Activated T-helper 17 cell treated with anti-CD3 and anti-CD28 coated beads, Interleukin-2, amount 50 U/mL, for 72 hours (primary cell): ENCODE data around the gene BRICD5. TPM values are rescaled to one million over a fixed set of nuclear protein-coding genes. Genes with fewer than 3 reads are reported as not detected.
"Not testable (repeated sequence)": the region's sequence is repeated elsewhere in the genome, so short reads cannot be mapped to it uniquely, and the experiment has no call there.

ENCODE experiments used
- ATAC-seq: fragments of 150-1000 bp; cut with Tn5 transposase; replicated peaks from 2 replicates; pipeline ENCODE4 v1.10.0; 2021; ENCODE audit warnings: mild to moderate bottlenecking, moderate library complexity
- H3K27ac Mint-ChIP-seq: one replicate; pipeline ENCODE4 v1.8.0; 2022; ENCODE audit warnings: mixed read lengths
- H3K27me3 Mint-ChIP-seq: one replicate; pipeline ENCODE4 v1.8.0; 2022; ENCODE audit warnings: mixed read lengths
- H3K36me3 Mint-ChIP-seq: one replicate; pipeline ENCODE4 v1.8.0; 2022; ENCODE audit warnings: low read depth, mild to moderate bottlenecking, mixed read lengths
- H3K4me1 Mint-ChIP-seq: one replicate; pipeline ENCODE4 v1.8.0; 2022; ENCODE audit warnings: mixed read lengths
- H3K4me3 Mint-ChIP-seq: one replicate; pipeline ENCODE4 v1.8.0; 2022; ENCODE audit warnings: mild to moderate bottlenecking, mixed read lengths
- H3K9me3 Mint-ChIP-seq: one replicate; pipeline ENCODE4 v1.8.0; 2022; ENCODE audit warnings: mixed read lengths
- total RNA-seq, 2 donors: library from RNA; stranded (reverse); gene quantifications; one replicate each; pipeline ENCODE4 v1.2.3, GENCODE V29; 2022

Gene BRICD5
- total RNA-seq, 2 donors from 2014 or later = 6.9 to 8.9 TPM

DNA sequence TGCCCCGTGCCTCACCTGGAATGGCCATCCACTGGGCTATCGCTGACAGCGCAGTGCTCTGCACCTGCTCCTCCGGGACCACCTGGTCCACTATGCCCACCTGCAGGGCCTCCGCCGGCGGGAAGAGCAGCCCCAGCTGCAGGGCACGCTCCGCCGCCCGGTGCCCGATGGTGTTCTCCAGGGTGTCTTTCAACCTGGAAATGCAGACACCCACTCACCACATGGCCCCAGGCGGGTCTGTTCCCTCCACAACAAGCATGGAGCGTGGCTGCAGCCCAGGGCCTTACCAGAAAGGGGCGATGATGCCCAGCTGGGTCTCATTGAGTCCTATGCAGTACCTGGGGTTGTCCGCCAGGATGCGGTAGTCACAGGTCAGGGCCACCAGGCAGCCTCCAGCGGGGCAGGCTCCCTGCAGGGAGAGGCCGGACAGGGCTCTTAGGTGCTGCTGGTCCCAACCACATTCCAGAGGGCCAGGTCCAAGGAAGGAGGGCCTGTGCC lies 32.4 kb upstream of the BRICD5 start:
- peaks cover 37% of the 10 kb centered on the region for H3K36me3 Mint-ChIP-seq
- H3K4me3 Mint-ChIP-seq = no peak overlapping the region
- no peak for ATAC-seq
- no peak overlapping the region for H3K27ac Mint-ChIP-seq
- no peaks in the 10 kb centered on the region for H3K9me3 Mint-ChIP-seq
- no peaks in the 10 kb centered on the region for H3K27me3 Mint-ChIP-seq
- H3K4me1 Mint-ChIP-seq = no peaks in the 10 kb centered on the region

- Mint-ChIP-seq H3K4me3 (no peak overlapping the region), H3K27me3 (no peaks in the 10 kb centered on the region)
- no peak for ATAC-seq
Observed at GRCh38 chr16:2242598-2242997, 31.9 kb upstream of the BRICD5 start.

GRCh38 chr16:2240331-2240730 lies 29.7 kb upstream of the BRICD5 start:
- not testable (repeated sequence) for H3K27me3 Mint-ChIP-seq, H3K9me3 Mint-ChIP-seq, H3K27ac Mint-ChIP-seq, ATAC-seq, H3K4me1 Mint-ChIP-seq, H3K4me3 Mint-ChIP-seq
- H3K36me3 Mint-ChIP-seq = peaks cover 23% of the 10 kb centered on the region

More at GRCh38 chr16:2242598-2242997, 31.9 kb upstream of the BRICD5 start:
- Mint-ChIP-seq H3K27ac (no peak overlapping the region), H3K4me1 (no peaks in the 10 kb centered on the region), H3K9me3 (no peaks in the 10 kb centered on the region), H3K36me3 (peaks cover 32% of the 10 kb centered on the region)

- Mint-ChIP-seq H3K36me3 (peaks cover 29% of the 10 kb centered on the region), H3K4me3 (no peak overlapping the region), H3K9me3 (no peaks in the 10 kb centered on the region), H3K27me3 (no peaks in the 10 kb centered on the region), H3K4me1 (no peaks in the 10 kb centered on the region), H3K27ac (no peak overlapping the region)
- no peak for ATAC-seq
Observed at GRCh38 chr16:2238838-2239675, 28.4 kb upstream of the BRICD5 start.

DNA sequence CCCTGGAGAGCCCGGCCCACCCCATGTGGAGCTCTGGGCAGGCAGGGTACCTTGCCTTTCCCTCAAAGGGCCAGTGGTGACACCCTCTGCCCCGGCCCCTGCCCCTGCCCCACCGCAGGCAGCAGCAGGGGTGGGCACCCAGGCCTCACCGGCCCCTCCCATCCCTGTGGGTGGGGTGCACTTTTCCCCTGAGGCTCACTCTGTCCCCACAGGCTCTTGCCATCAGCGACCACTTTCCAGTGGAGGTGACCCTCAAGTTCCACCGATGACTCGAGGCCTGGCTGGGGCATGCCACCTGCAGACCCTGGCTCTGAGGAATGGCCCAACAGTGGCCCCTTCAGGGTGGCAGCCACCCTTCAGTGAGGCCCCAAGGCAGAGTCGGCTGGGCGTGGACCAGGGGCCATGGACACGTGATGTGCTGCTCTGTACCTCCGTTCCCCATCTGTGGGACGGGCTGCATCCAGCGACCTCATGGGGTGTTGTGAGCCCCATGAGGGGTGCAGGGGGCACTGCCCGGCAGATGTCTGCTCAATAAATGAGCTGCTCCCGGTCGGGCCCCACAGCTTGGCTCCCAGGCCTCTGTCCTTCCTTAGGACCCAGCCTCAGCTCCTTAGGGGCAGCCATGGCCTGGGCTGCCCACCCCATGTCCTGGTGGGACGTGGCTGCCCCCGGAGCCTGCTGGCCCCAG lies 27.6 kb upstream of the BRICD5 start:
- no peaks in the 10 kb centered on the region for H3K4me1 Mint-ChIP-seq
- no peak for ATAC-seq
- H3K9me3 Mint-ChIP-seq = no peaks in the 10 kb centered on the region
- no peak overlapping the region for H3K27ac Mint-ChIP-seq
- no peaks in the 10 kb centered on the region for H3K27me3 Mint-ChIP-seq
- no peak overlapping the region for H3K4me3 Mint-ChIP-seq
- peaks cover 35% of the 10 kb centered on the region for H3K36me3 Mint-ChIP-seq

DNA sequence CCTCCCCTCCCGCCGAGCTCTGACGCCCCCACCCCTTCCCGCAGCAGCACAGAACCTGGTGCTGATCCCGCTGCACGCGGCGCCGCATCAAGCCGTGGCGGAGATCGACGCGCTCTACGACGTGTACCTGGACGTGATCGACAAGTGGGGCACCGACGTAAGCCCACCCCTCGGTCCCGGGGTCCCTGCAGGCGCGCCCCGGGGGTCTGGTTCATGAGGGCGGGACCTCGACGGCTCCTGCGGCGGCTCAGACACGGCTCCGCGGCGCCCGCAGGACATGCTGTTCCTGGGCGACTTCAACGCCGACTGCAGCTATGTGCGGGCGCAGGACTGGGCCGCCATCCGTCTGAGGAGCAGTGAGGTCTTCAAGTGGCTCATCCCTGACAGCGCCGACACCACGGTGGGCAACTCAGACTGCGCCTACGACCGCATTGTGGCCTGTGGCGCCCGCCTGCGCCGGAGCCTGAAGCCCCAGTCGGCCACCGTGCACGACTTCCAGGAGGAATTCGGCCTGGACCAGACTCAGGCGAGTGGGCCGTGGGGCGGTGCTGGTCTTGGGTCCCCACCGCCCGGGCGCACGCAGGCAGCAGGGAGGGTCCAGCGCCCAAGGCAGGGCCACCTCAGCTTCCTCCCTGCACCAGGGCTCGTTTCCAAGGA lies 27.0 kb upstream of the BRICD5 start:
- no peak overlapping the region for H3K4me3 Mint-ChIP-seq
- H3K27me3 Mint-ChIP-seq = no peaks in the 10 kb centered on the region
- no peak overlapping the region for H3K27ac Mint-ChIP-seq
- ATAC-seq = no peak
- H3K9me3 Mint-ChIP-seq = no peaks in the 10 kb centered on the region
- peaks cover 34% of the 10 kb centered on the region for H3K36me3 Mint-ChIP-seq
- no peaks in the 10 kb centered on the region for H3K4me1 Mint-ChIP-seq

GRCh38 chr16:2237102-2237482 lies 26.4 kb upstream of the BRICD5 start:
- no peaks in the 10 kb centered on the region for H3K27me3 Mint-ChIP-seq
- H3K4me1 Mint-ChIP-seq = no peaks in the 10 kb centered on the region
- no peak overlapping the region for H3K4me3 Mint-ChIP-seq
- peaks cover 29% of the 10 kb centered on the region for H3K36me3 Mint-ChIP-seq
- H3K9me3 Mint-ChIP-seq = no peaks in the 10 kb centered on the region
- no peak overlapping the region for H3K27ac Mint-ChIP-seq
- no peak for ATAC-seq

DNA sequence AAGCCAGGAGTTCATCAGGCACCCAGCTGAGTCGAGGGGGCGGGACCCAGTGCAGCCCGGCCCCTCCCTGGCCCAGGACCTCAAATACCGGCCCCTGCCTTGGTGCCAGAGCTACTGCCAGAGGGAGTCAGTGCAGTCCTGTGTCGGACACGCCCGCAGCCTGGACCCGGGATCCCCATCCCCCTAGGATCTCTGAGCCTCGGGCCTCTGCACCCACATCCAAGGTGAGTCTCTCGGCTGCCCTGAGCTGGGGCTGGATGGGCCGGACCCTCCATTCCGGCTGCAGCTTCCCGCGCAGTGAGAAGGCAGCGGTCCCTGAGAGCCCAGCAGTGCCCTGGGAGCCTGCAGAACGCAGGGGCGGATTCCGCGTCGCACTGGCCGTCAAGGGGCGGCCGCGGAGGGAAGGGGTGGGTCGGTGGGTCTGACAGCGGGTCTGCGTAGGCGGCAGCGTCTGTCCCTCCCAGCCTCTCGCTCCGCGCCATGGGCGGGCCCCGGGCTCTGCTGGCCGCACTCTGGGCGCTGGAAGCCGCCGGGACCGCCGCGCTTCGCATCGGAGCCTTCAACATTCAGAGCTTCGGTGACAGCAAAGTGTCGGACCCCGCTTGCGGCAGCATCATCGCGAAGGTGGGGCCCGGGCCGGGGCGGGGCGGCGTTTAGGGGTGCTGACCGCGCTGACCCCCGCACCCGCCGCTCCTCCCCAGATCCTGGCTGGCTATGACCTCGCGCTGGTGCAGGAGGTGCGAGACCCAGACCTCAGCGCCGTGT lies 25.9 kb upstream of the BRICD5 start, which contains the start of gene DNASE1L2:
Gene DNASE1L2, plus strand, starts transcription at position 108 of the 765 bp plus-strand sequence. Its CDS starts 373 bp downstream, at position 481.
- Mint-ChIP-seq H3K36me3 (peaks cover 29% of the 10 kb centered on the region), H3K4me1 (no peaks in the 10 kb centered on the region), H3K4me3 (no peak within 1 kb of the TSS), H3K27me3 (no peaks in the 10 kb centered on the region), H3K9me3 (no peaks in the 10 kb centered on the region), H3K27ac (no peak within 1 kb of the TSS)
- no peak for ATAC-seq

GRCh38 chr16:2235695-2236336 lies 25.2 kb upstream of the BRICD5 start:
- H3K9me3 Mint-ChIP-seq = no peaks in the 10 kb centered on the region
- no peaks in the 10 kb centered on the region for H3K27me3 Mint-ChIP-seq
- H3K4me3 Mint-ChIP-seq = no peak overlapping the region
- ATAC-seq = peak; percentile 3
- H3K27ac Mint-ChIP-seq = no peak overlapping the region
- peaks cover 29% of the 10 kb centered on the region for H3K36me3 Mint-ChIP-seq
- H3K4me1 Mint-ChIP-seq = no peaks in the 10 kb centered on the region

DNA sequence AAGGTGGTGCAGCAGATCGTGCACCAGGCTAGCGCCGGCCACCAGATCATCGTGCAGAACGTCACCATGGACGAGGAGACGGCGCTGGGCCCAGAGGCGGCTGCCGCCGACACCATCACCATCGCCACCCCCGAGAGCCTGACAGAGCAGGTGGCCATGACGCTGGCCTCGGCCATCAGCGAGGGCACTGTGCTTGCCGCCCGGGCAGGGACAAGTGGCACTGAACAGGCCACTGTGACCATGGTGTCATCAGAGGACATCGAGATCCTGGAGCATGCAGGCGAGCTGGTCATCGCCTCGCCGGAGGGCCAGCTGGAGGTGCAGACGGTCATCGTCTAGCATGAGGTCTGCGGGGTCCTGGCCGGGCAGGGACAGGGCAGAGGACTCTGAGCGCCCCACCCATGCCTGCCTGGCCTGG lies 24.6 kb upstream of the BRICD5 start:
- no peak for ATAC-seq
- Mint-ChIP-seq H3K27ac (no peak overlapping the region), H3K27me3 (no peaks in the 10 kb centered on the region), H3K9me3 (no peaks in the 10 kb centered on the region), H3K4me3 (no peak overlapping the region), H3K36me3 (peaks cover 31% of the 10 kb centered on the region), H3K4me1 (no peaks in the 10 kb centered on the region)

DNA sequence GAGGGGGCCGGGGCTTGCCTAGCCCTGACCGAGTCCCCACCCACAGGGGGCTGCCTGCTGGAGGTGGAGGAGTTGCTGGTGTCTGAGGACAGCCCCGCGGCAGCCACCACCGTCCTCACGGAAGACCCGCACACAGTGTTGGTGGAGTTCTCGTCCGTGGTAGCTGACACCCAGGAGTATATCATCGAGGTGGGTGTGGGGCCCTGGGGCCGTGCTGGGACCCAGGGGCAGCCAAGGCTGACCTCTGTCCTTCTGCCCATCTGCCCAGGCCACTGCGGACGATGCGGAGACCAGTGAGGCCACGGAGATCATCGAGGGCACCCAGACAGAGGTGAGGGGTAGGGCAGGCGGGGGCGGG lies 24.1 kb upstream of the BRICD5 start:
- Mint-ChIP-seq H3K4me3 (no peak overlapping the region), H3K27me3 (no peaks in the 10 kb centered on the region), H3K9me3 (no peaks in the 10 kb centered on the region), H3K36me3 (peaks cover 35% of the 10 kb centered on the region), H3K4me1 (no peaks in the 10 kb centered on the region), H3K27ac (no peak overlapping the region)
- no peak for ATAC-seq

- no peak for ATAC-seq
- Mint-ChIP-seq H3K4me3 (no peak overlapping the region), H3K27me3 (no peaks in the 10 kb centered on the region), H3K4me1 (no peaks in the 10 kb centered on the region), H3K9me3 (no peaks in the 10 kb centered on the region), H3K36me3 (peaks cover 41% of the 10 kb centered on the region), H3K27ac (no peak overlapping the region)
Observed at GRCh38 chr16:2233872-2234812, 23.5 kb upstream of the BRICD5 start.
